ENCODE results near the gene DOK5. TPM values are rescaled to one million over a fixed set of nuclear protein-coding genes. Genes with fewer than 3 reads are reported as not detected.
A peak's percentile ranks its signal among the peaks of the same experiment; 100 is the strongest.

The DOK5 gene
- total RNA-seq, 2 experiments from 2014 or later: not detected

DNA sequence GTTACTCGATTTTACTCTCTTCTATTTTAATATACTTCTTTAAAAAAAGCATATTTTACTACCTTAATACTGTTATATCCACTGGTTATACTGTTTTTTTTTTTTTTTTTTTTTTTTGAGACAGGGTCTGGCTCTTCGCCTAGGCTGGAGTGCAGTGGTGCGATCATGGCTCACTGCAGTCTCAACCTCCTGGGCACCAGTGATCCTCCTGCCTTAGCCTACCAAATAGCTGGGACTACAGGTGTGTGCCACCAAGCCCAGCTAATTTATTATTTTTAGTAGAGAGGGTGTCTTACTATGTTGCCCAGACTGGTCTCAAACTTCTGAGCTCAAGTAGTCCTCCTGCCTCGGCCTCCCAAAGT is 170.7 kb downstream of the DOK5 start:
- no peaks in the 10 kb centered on the region for H3K9me3 Mint-ChIP-seq
- POLR2A ChIA-PET: no interaction called here
- no peak overlapping the region for H3K4me3 Mint-ChIP-seq
- DNase-seq (no peak), ATAC-seq (ENCODE audit: low read depth) (no peak)
- no peaks in the 10 kb centered on the region for H3K4me1 Mint-ChIP-seq
- H3K36me3 Mint-ChIP-seq: no peaks in the 10 kb centered on the region
- no peak overlapping the region for H3K27ac Mint-ChIP-seq
- H3K27me3 Mint-ChIP-seq: peaks cover 2% of the 10 kb centered on the region

DNA sequence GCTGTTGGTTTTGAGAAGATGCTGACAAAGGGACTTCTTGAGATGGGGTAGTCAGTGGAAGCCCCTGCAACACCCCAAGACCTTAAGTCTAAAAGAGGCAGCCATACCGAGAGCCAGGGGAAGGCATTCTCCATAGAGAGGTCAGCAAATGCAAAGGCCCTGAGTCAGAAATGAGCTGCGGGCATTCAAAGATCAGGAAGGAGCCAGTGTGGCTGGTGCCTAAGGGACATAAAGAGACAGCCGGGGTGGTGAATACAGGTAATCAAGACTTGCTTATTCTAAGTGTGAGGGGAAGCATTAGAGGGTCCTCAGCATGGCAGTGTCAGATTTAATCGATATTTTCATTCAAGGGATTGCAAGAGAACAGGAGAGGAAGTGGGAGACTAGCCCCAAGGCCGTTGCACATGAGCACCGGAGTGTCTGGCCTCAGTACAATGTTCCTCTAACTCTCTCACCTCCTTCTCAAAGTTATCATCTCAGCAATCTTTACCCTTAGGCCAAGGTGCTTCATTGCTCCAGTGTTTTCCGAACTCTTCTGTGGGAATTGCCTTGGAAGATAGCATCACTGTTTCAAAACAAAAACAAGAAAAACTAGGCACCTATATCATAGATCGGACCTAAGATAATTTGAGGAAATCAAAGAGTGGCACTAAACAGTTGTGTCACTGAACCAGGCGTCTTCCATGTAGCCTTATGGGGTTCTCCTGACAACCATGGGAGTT is 173.2 kb downstream of the DOK5 start:
- POLR2A ChIA-PET: no interaction called here
- Mint-ChIP-seq H3K4me1 (no peaks in the 10 kb centered on the region), H3K9me3 (no peaks in the 10 kb centered on the region), H3K36me3 (no peaks in the 10 kb centered on the region), H3K27ac (no peak overlapping the region), H3K27me3 (peaks cover 4% of the 10 kb centered on the region), H3K4me3 (no peak overlapping the region)
- DNase-seq (no peak), ATAC-seq (ENCODE audit: low read depth) (no peak)

DNA sequence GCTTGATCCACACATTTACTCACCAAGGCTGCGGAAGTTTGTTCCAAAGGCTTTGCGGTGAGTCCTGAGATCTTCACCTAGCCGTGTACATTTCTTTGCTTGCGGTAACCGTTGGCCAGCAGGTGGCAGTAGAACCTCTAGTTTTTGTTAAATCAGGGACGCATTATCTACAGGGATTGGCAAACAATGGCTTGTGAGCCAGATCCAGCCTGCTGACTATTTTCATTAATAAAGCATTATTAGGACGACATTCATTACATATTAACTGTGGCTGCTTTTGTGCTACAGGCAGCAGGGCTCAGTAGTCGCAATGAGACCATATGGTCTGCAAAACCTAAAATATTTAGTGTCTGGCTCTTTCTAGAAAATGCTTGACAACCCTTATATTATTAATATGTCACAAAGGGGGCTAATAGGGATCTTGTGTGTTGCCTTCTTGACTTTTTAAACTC is 174.1 kb downstream of the DOK5 start:
- H3K36me3 Mint-ChIP-seq: no peaks in the 10 kb centered on the region
- POLR2A ChIA-PET: no interaction called here
- H3K4me3 Mint-ChIP-seq: no peak overlapping the region
- no peaks in the 10 kb centered on the region for H3K4me1 Mint-ChIP-seq
- no peaks in the 10 kb centered on the region for H3K9me3 Mint-ChIP-seq
- ATAC-seq (ENCODE audit: low read depth) (no peak), DNase-seq (peak; percentile 63)
- no peak overlapping the region for H3K27ac Mint-ChIP-seq
- H3K27me3 Mint-ChIP-seq: peaks cover 7% of the 10 kb centered on the region

DNA sequence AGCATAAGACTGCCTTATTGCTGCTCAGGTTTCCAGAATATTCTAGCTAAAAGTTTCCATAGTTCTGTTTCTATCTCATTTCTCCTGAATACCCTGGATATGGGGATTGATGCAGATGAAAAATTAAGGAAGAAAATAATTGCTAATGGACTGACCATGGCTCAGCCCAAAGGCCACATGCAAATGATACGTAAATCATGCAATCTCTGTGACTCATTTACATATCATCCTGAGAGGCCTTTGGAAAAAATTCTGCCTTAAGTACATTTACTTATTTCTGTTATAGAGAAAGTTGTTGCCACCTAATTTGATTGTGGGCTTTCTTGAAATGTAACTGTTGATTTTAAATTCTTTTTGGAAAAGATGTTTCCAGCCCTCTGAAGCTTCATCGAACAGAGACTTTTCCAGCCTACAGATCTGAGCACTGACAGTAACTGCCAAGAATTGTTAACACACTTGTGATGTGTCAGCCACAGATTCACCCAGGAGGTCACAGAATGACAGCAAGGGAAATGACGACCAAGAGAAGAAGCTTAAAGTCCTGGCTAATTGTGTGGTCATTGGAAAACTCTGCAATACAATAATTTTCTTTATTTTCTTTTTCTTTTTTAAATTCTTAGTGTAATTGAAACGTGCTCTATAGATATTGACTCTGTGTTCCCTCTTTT is 174.8 kb downstream of the DOK5 start:
- Mint-ChIP-seq H3K4me1 (no peaks in the 10 kb centered on the region), H3K4me3 (no peak overlapping the region), H3K9me3 (no peaks in the 10 kb centered on the region), H3K27ac (no peak overlapping the region), H3K27me3 (peaks cover 7% of the 10 kb centered on the region), H3K36me3 (no peaks in the 10 kb centered on the region)
- no peak for ATAC-seq (ENCODE audit: low read depth)
- DNase-seq: no peak
- POLR2A ChIA-PET: no interaction called here

DNA sequence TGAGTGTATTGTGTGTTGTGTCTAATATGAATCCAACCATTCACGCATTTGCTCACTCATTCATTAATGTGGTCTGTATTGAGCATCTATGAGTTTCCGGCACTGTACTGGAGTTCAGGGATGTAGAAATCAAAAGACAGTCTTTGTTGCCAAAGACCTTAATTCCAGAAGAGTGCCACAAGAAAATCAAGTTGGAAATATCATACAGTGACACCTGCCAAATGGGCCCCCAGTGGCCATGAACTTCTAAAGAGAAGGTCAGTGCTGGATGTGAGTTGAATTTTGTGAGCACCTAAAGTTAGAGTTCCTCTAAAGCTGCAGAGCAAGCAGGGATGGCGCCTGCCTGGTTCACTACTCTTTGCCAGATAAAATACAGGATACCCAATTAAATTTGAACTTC is 175.9 kb downstream of the DOK5 start:
- H3K9me3 Mint-ChIP-seq: no peaks in the 10 kb centered on the region
- H3K27me3 Mint-ChIP-seq: peaks cover 7% of the 10 kb centered on the region

DNA sequence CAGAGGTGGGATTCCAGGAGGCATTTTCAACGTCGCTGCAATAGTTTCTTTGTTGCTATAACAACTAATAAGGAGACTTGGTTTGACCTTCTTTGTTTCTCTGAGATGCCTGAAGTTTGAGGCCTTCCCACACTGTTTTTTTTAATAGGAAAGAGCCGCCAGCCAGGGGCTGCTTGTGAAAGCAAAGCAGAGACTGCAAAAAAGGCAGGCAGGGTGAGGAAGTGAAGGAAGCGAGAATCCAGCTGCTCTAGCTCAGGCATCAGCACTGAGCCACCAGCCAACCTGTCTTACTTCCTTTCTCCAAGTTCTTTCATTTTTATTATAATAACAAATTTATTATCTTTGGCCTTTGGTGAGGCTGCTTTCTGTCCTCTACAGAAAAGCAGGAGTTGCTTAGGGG is 179.1 kb downstream of the DOK5 start:
- H3K9me3 Mint-ChIP-seq: no peaks in the 10 kb centered on the region
- peaks cover 7% of the 10 kb centered on the region for H3K27me3 Mint-ChIP-seq
- H3K4me3 Mint-ChIP-seq: no peak overlapping the region
- no peak overlapping the region for H3K27ac Mint-ChIP-seq
- ATAC-seq (ENCODE audit: low read depth) (no peak), DNase-seq (no peak)
- POLR2A ChIA-PET: no interaction called here
- H3K4me1 Mint-ChIP-seq: no peaks in the 10 kb centered on the region
- no peaks in the 10 kb centered on the region for H3K36me3 Mint-ChIP-seq

More for the DNA sequence above, 175.9 kb downstream of the DOK5 start:
- POLR2A ChIA-PET: no interaction called here
- DNase-seq (no peak), ATAC-seq (ENCODE audit: low read depth) (no peak)
- Mint-ChIP-seq H3K36me3 (no peaks in the 10 kb centered on the region), H3K4me1 (no peaks in the 10 kb centered on the region), H3K4me3 (no peak overlapping the region), H3K27ac (no peak overlapping the region)

DNA sequence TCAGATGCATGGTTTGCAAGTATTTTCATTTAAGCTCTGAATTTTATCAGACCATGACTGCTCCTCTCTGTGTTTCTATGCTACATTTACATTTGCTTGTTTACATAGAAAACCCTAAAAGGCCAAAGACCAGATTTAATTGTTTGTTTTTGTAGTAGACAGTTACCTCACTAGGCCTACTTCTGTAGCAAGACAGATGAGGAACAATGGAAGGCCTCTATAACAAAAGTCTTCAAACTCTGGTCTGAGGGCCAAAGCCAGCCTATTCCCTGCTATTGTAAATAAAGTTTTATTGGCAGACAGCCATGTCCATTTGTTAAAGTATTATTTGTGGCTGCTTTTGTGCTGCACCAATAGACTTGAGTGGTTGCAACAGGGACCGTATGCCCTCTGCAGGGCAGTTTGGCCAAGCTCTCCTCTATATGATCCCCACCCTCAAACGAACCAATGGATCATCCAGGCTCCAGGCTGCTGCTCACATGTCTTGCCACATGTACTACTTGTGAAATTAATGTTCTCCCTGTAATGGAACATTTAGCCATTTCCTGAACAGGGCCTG is 182.0 kb downstream of the DOK5 start:
- H3K9me3 Mint-ChIP-seq: no peaks in the 10 kb centered on the region
- H3K4me1 Mint-ChIP-seq: no peaks in the 10 kb centered on the region
- no peak overlapping the region for H3K27ac Mint-ChIP-seq
- peaks cover 3% of the 10 kb centered on the region for H3K27me3 Mint-ChIP-seq
- DNase-seq (no peak), ATAC-seq (ENCODE audit: low read depth) (no peak)
- H3K36me3 Mint-ChIP-seq: no peaks in the 10 kb centered on the region
- H3K4me3 Mint-ChIP-seq: no peak overlapping the region
- POLR2A ChIA-PET: no interaction called here

DNA sequence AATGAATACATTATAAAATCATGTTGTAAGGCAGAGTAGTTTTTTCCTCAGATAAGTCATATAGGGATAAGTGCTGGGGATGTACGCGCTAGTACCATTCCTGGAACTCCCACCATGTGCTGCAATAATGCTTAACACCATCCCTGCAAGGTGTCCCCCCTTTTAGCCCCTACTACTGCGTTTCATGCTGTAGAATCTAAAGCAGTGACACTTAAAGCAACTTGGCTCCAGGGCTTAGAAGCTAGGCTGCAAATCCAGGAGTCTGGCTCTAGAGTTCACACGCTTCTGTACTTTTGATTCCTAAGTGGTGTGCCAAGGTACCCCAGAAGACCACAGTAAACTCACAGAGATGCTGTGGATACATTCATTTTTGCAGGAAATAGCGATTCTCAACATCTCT is 183.1 kb downstream of the DOK5 start:
- no peaks in the 10 kb centered on the region for H3K4me1 Mint-ChIP-seq
- peaks cover 3% of the 10 kb centered on the region for H3K27me3 Mint-ChIP-seq
- no peak for DNase-seq
- H3K36me3 Mint-ChIP-seq: no peaks in the 10 kb centered on the region
- POLR2A ChIA-PET: no interaction called here
- no peak overlapping the region for H3K27ac Mint-ChIP-seq
- no peak for ATAC-seq (ENCODE audit: low read depth)
- no peak overlapping the region for H3K4me3 Mint-ChIP-seq
- no peaks in the 10 kb centered on the region for H3K9me3 Mint-ChIP-seq

DNA sequence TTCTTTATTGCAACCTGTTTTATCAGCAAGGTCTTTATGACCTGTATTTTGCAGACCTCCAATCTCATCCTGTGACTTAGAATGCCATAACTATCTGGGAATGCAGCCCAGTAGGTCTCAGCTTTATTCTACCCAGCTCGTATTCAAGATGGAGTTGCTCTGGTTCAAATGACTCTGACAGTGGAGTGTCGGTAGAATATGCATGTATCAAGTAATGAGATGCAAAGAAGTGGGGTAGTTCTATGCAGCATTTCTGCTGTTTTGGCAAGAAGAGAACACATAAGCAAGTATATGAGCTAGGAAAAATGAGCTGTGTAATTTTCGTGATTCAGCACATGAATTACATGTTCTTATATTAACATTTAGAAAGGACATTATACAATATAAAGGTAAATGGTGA is 185.9 kb downstream of the DOK5 start:
- POLR2A ChIA-PET: no interaction called here
- Mint-ChIP-seq H3K36me3 (no peaks in the 10 kb centered on the region), H3K27ac (no peak overlapping the region), H3K27me3 (peaks cover 3% of the 10 kb centered on the region), H3K4me3 (no peak overlapping the region), H3K4me1 (no peaks in the 10 kb centered on the region), H3K9me3 (no peaks in the 10 kb centered on the region)
- ATAC-seq (ENCODE audit: low read depth) (no peak), DNase-seq (no peak)

DNA sequence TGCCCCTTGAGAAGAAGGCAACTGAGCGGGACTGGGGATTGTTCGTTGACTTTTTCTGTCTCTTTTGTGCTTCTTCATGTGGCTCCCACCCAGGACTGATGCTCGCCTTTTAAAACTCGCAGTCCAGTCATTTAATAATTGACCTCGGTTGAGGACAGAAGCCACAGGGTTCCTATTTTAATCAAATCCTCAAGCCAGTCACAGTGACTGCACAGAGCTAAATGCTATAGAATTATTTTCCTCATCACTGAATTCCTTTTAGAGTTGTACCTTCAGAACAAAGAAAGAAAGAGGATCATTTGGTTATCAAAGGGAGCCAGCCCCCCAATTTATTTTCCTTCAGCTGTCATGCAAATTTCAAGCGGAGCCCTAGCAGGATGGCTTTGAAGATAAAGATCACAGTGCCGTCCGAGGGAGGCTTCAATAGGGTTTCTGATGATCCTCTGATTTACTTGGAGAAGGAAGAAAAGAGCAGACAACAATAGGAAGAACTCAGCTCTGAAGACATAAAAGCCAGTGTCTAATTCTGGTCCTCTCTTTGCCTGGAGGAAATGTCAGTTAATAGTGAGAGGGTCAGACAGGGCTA is 186.6 kb downstream of the DOK5 start:
- H3K4me1 Mint-ChIP-seq: no peaks in the 10 kb centered on the region
- ATAC-seq (ENCODE audit: low read depth) (no peak), DNase-seq (no peak)
- no peak overlapping the region for H3K4me3 Mint-ChIP-seq
- H3K36me3 Mint-ChIP-seq: no peaks in the 10 kb centered on the region
- no peaks in the 10 kb centered on the region for H3K9me3 Mint-ChIP-seq
- peaks cover 3% of the 10 kb centered on the region for H3K27me3 Mint-ChIP-seq
- POLR2A ChIA-PET: no interaction called here
- H3K27ac Mint-ChIP-seq: no peak overlapping the region

DNA sequence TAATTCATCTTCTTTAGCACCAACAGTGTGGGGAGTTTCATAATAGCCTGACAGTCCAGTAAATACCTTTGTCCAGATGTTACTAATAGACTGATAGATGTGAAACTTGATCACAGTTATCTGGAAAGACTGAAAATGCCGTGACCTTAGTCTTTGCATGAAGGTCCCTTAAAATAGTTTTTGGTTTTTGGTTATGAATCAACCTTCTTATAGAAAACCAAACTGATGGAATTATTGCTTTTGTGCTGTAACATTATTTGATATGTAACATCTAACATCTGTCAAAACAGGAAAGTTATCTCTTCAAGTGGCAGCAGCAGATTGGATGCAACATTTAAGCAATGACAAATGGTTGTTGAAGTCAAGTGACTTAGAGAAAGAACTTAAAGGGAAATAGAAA is 190.4 kb downstream of the DOK5 start:
- Mint-ChIP-seq H3K4me3 (no peak overlapping the region), H3K36me3 (no peaks in the 10 kb centered on the region), H3K27me3 (peaks cover 5% of the 10 kb centered on the region), H3K4me1 (peaks cover 4% of the 10 kb centered on the region), H3K9me3 (no peaks in the 10 kb centered on the region), H3K27ac (no peak overlapping the region)
- DNase-seq (no peak), ATAC-seq (ENCODE audit: low read depth) (no peak)
- POLR2A ChIA-PET: no interaction called here

DNA sequence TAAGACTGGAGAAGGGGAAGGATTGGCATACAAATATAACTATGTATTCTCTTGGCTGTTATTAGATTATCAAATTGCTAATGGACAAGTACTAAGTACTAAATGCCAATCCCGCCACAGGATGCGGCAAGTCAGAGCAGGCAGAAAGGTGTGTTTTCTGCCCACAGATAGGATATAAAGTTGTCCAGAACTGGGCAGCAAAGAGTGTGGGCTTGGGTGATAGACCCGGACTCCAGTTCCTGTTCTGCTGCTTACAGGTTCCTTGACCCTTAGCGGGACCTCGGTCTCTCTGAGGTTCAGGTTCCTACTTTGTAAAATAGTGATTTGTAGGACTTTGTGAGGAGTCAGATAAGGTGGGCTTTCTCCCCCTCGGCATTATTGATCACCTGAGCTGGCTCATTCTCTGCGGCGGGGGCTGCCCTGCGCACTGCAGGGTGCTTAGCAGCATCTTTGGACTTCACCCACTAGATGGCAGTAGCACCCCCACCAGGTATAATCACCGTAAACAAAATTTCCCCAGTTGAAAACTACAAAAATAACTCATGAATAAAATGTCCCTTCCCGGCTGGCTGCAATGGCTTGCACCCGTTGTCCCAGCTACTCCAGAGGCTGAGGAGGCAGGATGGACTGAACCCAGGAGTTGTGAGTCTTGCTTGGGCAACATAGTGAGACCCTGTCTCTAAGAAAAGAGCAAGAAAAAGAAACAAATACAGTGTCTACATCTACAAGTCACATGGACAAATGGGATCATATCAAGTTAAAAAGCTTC is 193.1 kb downstream of the DOK5 start:
- POLR2A ChIA-PET: no interaction called here
- Mint-ChIP-seq H3K27ac (no peak overlapping the region), H3K36me3 (no peaks in the 10 kb centered on the region), H3K9me3 (no peaks in the 10 kb centered on the region), H3K4me1 (peaks cover 4% of the 10 kb centered on the region), H3K27me3 (peaks cover 5% of the 10 kb centered on the region), H3K4me3 (peak overlapping the region; percentile 43)
- DNase-seq (peak; percentile 35), ATAC-seq (ENCODE audit: low read depth) (peak; percentile 63)

DNA sequence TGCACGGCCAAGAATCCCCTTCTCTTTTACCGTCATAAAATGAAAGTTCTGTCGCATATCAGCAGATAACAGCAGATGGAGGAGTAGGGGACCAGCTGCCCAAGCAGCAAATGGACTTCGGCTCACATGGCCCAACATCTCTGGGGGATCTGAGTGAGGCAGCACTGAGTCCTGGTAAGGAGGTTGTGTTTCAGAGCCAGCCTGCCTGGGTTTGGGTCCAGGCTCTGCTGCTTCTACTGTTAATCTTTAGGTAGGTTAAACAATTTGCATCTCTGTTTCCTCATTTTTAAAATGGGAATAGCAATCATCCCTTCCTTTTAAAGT is 193.6 kb downstream of the DOK5 start:
- Mint-ChIP-seq H3K4me3 (no peak overlapping the region), H3K27me3 (peaks cover 2% of the 10 kb centered on the region), H3K9me3 (no peaks in the 10 kb centered on the region), H3K4me1 (peaks cover 4% of the 10 kb centered on the region), H3K27ac (no peak overlapping the region), H3K36me3 (no peaks in the 10 kb centered on the region)
- DNase-seq (no peak), ATAC-seq (ENCODE audit: low read depth) (no peak)
- POLR2A ChIA-PET: no interaction called here

Data from activated naive CD8-positive, alpha-beta T cell treated with anti-CD3 and anti-CD28 coated beads, Interleukin-2, amount 10 ng/mL, durations not matched to agents 7 days and 5 days (primary cell).